C4-2B (cell line): ENCODE results near the gene CPSF7.

Experiments
- CTCF ChIP-seq: fragments of 450-650 bp; conservative IDR thresholded peaks from 2 replicates; pipeline ENCODE4 v1.5.1; 2017; ENCODE audit warnings: mild to moderate bottlenecking
- ZFX ChIP-seq: fragments of 450-650 bp; IDR thresholded peaks from 2 replicates; pipeline ENCODE4 v1.6.1; 2017

- TF ChIP-seq CTCF (no peak), ZFX (no peak)
These were observed 25.7 kb downstream of the CPSF7 start for GRCh38 chr11:61404103-61404502.
